ENCODE results near the gene LONP2.
"Not testable (repeated sequence)": the region's sequence is repeated elsewhere in the genome, so short reads cannot be mapped to it uniquely, and the experiment has no call there.

The LONP2 gene

DNA sequence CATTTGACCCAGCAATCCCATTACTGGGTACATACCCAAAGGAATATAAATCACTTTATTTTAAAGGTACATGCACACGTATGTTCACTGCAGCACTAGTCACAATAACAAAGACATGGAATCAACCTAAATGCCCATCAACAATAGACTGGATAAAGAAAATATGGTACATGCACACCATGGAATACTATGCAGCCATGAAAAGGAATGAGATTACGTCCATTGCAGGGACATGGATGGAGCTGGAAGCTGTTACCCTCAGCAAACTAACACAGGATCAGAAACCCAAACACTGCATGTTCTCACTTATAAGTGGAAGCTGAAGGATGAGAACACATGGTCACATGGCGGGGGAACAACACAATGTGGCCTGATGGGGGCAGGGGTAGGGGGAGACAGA, 4.0 kb upstream of the LONP2 start:
- not testable (repeated sequence) for DNase-seq

DNA sequence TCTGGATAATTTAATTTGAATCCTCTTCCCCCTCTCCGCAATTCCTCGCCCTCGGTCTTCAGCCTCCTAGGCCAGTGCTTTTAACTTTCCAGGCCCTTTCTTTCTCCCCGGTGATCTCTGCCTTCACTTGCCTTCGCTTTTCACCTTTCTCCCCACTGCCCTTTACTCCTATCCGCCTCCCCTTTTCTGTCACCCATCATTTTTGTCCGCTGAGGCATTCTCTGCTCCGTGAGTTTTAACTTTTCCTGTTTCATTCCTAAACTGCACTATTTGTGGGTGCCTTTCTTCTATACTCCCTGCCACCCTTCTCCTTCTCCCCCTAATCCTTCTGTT, 729 bp downstream of the LONP2 start:
- no peak for DNase-seq

DNA sequence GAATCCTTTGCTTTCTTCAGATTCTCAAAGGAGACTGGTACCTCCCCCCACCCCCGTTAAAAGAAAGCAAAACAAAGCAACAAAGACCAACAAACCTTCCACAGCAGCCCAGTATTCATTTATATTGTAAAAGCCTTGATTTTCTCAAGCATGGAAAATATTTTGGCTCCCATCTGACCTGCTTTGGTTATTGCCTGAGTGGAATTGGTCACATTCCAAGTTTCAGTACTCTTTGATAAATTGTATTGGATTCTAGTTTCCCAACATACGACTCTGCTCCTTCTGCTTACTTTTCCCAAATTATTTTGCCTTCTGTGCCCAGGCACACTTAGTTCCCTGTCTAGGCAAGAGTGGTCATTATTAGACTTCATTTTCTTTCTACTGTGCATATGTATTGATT, 2.0 kb downstream of the LONP2 start:
- DNase-seq, result no peak

DNA sequence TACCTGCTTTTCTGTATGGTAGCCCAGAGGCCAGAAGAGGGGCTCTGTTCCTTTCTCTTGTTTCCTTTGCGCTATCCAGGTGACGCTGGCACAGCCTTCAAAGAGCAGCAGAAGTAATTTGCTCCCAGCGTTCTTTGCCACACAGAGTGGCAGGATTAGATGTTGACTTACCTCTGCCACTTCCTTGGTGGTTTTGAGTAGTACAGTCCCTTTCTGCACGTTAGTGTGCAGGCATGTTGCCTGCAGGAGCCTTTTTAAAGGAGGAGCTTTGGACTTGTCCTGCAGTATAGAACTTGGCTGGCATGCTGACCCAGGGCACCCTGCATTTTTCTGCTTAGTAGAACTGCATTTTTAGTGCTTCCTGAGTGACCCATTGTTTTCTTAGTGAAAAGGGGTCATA, 3.2 kb downstream of the LONP2 start, which contains the start of gene ABCC11:
ABCC11 (minus strand) TSS at position 229 of the 400 bp plus-strand sequence. CDS start 15,618 bp downstream, outside the sequence.
- no peak for DNase-seq

DNA sequence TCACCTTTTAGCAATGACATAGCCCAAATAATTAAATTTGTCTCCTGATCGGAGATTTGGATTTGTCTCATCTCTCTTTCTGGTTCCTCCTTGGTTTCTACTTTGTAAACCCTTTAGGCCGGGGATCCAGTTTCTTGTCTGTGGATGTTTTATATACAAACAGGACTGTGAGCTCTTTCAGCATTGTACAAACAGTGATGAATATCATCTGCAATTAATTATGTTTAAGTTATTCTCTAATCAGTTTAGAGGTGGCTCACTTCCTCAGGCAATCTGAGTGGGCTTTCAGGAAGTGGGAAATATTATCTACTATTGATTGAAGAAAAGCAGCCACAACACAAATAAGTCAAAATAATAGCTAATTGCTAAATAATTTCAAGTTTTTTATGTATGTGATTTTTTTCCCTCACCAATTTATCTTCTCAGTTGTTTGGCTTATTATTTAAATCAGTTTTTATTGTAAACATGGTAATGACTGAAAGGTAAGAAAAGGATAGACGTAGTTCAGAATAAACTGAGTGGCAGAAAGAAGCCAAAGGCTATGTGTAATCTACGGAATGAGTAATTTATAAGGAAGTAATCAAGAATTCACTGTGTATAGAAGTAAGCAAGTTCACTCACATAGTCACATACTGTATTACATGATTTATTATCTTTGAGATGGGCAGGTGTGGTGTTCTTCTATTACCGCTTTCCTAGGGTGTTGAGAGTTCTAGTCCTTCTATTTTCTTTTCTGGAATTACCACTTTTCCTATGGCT, 6.6 kb downstream of the LONP2 start:
- DNase-seq, result no peak

DNA sequence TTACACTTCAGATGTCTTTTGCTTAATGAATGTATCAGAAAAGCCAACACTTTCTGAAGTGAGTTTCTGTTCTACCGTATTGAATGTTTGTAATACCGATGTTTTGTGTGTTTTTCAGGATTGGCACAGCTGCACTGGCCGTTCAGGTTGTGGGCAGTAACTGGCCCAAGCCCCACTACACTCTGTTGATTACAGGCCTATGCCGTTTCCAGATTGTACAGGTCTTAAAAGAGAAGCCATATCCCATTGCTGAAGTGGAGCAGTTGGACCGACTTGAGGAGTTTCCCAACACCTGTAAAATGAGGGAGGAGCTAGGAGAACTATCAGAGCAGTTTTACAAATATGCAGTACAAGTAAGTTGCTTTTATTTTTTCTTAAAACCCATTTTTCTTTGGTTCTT, 7.9 kb downstream of the LONP2 start:
- DNase-seq, result no peak

DNA sequence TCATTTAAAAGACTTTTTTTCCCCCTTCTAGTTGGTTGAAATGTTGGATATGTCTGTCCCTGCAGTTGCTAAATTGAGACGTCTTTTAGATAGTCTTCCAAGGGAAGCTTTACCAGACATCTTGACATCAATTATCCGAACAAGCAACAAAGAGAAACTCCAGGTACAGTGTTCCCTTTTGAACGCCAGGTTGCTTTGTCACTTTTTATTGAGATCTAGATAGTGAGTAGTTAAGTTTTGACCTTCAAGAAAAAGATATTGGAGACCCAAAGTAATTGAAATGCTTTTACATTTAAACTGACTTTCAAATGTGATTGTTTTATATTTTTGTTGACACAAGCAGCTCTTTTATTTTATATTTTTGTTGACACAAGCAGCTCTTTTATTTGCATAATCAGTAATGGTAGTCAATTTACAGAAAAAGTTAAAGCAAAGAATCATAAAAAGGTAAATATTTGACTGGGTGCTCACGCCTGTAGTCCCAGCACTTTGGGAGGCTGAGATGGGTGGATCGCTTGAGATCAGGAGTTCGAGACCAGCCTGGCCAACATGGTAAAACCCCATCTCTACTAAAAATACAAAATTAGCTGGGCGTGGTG, 12.6 kb downstream of the LONP2 start:
- DNase-seq, result no peak

DNA sequence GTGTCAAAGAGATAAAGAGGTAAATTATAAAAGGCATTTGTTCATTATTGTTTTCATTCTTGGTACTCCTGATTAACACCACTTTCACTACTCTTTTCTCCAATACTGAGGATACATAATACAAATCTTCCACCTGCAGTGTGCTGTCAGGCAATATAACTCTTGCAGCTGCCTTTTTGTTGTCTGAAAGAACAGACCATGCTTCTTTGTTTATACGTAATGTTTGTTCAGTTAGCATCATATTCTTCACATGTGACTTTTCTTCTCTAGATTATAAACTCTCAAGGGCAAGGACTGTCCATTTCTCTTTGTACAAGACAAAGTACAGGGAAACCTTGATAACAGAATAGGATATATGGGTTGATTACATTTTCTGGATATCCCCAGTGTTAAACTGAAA, 17.5 kb downstream of the LONP2 start:
- no peak for DNase-seq

DNA sequence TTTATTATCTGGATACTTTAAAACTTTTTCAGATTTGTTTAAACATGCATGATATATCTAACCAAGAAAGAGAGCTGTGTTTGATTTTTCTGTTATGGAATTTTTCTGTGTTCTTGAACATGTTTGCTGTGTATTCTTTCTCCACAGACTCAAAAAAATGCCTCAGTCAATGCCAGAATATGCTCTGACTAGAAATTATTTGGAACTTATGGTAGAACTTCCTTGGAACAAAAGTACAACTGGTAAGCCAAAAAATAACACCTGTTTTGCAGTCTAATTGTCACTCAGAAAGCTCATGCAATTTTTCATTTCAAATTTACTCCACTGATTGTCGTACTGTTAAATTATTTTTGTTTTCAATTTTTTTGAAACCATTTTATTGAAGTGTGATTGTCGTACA, 18.5 kb downstream of the LONP2 start:
- DNase-seq, result no peak

DNA sequence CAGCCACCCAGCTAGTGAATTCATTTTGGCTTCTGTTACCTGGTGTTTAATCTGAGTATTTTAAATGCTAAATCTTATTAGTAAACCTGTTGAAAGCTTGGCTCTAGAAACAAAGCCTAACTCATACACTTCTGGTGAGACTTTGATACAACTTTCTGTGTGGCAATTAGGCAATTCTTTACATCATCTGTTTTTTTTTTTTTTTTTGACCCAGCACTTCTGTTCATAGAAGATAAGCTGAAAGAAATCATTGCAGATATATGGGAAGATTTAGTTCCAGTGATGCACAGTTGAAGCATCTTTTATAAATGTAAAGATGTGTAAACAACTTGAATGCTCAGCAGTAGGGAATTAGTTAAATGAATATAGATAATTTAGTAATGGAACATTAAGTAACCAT, 24.9 kb downstream of the LONP2 start:
- DNase-seq, result no peak

DNA sequence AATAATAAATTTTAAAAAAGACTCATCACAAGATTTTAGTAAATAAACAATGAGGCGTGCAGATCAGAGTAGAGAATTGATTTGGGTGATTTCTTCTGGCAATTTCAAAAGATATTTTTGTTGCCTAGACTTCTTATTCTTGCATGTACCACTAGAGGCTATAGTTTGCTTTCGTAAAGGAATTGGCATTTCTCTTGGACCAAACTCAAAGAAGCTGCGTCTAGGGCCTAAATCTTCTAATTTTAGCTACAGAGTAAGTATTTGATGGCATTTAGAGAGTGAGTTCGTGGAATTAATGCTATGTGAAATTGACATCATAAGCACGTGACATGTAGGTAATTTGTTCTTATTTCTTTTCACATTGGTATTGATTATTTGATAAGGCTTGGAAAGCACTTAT, 27.6 kb downstream of the LONP2 start:
- no peak for DNase-seq

DNA sequence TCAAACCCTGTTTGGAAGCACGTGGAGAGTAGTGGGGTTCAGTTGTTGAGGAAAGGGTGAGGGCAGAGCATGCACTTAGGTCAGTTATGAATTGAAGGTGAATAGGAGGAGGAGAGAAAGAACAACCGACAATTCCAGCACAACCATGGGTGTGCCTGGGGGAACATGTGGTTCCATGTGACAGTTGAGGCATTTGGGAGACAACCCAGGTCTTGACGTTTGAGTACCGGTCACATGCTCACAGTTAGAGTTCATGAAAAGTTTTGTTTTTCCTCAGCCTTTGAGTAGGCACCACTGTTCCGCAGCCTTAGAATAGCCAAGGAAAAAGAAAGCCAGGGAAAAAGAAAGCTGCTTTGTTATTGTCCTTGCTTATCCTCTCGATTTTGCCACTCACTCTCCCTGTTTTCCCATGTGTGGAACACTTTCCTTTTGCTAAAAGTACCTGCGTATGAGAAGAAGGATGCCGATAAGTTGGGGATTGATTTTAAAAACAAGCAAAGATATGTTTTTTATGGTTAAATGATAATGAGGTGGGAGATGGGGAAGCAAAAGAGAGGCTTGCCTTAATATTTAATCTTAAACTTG, 28.8 kb downstream of the LONP2 start:
- DNase-seq, result no peak

DNA sequence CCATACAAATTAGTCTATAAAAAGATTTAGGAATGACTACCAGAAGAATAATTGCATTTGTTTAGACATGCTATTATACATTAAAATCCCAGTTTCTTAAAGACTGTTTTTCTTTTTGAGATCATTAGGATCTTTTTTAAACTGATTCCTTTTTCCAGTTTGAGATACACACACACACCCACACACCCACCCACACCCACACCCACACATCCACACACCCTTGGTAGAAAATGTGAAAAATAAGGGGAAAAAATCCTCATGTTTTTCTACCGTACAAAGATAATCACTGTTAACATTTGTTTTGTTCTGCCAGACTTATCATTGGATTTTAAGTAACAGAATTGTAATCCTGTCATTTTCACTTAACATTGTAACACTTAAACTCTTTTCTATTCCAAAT, 30.4 kb downstream of the LONP2 start:
- no peak for DNase-seq

DNA sequence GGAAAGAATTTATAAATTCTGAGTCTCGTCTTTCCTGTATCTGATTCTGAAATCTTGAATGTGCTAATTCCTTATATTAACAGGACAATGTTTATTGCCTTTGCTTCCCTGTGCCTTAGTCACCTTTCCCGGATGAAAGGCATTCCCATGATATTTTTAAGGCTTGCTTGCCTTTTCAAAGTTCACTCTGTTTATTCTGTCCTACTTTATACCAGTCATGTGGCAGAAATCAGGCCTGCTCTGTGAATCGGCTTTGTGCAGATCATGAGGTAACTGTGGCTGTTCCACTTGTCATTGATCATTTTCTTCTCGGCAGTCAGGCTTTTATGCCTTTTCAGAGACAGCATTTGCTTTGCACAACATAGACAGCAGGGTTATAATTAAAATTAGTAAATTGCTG, 32.0 kb downstream of the LONP2 start:
- DNase-seq, result no peak

DNA sequence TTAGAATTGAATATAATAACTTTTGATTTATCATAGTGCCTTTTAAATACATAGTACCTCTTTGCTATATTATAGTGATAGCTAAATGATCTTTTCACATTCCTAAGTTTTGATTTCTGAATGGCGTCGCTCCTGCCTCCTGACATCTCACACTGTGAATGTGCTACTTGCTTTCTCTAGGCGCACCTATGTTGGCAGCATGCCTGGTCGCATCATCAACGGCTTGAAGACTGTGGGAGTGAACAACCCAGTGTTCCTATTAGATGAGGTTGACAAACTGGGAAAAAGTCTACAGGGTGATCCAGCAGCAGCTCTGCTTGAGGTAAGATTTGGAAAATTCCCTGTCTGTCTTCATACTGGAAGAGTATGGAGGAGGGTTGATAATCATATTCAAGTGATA, 33.1 kb downstream of the LONP2 start:
- no peak for DNase-seq

DNA sequence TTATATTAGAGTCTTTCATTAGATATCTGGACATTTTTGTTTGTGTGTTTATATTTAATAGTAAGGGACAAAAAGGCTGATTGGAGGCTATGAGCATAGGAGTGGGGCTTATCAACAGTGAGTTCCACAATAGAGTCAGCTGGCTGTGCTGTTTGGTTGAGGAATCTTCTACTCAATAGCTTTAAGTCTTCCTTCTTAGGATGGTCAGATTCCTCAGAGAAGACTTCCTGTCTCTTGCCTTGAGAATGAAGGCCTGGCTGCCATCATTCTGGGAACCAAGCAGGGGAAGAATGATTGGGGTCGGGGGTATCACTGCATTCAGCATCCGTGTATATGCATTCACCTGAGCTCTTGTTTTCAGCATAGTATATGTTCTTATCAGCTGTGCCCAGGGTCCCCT, 35.1 kb downstream of the LONP2 start:
- DNase-seq, result no peak

DNA sequence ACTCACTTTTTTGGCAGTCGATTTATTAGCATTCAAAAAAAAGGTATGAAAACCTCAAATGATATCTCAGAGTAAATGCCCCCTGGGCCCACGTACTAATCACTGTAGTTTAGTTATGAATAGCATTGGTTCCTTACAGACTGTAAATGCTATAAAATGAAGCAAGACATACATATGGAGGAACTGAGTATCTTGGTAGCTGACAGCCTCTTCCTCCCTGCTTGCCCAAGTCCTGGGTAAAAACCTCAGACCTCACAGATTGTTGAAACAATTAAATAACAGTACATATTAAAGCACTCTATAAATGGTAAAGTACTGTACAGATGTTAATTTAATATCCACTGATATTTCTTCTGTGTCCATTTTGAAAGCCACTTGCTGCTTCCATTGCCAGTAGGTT, 36.4 kb downstream of the LONP2 start:
- DNase-seq, result no peak

DNA sequence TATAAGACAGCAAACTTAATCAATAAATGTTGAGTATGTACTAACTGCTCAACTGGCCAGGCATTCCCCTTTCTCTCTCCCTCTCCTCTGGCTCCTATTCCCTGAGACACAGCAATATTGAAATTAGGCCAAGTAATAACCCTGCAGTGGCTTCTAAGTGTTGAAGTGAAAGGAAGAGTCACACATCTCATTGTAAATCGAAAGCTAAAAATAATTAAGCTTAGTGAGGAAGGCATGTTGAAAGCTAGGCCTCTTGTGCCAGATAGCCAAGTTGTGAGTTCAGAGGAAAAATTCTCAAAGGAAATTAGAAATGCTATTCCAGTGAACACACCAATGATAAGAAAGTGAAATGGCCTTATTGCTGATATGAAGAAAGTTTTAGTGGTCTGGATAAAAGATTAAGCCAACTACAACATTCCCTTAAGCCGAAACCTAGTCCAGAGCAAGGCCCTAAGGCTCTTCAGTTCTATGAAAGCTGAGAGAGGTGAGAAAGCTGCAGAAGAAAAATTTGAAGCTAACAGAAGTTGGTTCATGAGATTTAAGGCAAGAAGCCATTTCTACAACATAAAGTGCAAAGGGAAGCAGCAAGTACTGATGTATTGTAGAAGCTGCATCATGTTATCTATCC, 38.6 kb downstream of the LONP2 start:
- DNase-seq, result no peak

DNA sequence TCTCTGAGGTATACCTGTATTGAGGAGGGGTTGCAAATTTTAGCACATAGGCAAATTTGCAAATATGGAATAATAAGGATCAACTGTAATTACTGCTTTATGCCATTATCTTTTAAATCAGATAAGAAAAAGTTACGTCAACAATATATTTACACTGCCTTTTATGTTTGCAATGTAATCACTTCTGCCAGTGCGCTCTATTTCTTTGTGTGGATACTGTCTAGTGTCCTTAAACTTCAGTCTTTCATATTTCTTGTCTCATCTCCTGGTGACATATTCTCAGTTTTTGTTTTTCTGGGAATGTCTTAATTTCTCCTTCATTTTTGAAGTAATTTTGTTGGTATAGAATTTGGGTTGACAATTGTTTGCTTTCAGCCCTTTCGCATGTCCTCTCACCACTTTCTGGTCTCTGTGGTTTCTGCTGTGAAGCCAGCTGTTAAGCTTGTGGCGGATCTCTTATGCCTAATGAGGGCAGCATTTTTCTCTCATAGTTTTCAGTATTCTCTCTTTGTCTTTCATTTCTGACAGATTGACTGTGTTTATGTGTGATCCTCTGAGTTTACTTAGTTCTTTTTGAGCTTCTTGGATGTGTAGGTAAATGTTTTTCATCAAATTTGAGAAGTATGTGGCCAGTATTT, 40.8 kb downstream of the LONP2 start:
- no peak for DNase-seq

DNA sequence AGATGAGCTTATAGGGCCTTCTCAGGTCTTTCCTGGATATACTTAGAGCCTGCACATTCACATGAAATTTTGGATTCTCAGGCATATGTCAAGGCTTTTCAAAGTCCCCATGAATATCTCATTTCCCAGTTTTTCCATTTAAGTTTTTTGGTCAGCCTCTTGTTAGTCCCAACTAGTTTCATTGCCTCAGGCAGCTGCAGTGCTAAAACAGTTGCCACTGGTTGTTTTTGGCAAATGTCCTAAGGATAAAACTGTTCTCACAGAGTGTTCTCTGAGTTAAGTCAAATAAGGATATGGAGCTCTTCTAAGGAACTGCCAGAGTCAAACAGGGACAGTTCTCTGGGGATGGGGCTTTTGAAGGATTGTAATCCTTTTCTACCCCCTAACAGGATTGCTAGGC, 43.1 kb downstream of the LONP2 start:
- no peak for DNase-seq

DNA sequence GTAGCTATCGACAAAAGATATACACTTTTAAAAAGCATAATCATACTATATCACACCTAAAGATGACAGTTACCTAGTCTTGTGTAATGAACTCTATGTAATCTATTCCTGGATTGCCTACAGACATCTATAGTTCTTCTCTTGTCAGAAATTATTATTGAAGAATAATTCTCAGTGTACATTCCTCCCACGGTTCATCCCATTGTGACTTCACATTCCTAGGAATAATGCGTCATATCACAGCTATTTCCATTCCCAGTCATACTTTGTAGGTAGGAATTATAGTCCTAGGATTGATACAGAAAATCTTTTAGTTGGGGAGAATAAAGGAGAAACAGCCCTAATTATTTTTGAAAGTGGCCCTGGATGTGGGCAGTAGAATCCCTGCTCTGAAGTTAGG, 47.2 kb downstream of the LONP2 start:
- DNase-seq, result no peak

DNA sequence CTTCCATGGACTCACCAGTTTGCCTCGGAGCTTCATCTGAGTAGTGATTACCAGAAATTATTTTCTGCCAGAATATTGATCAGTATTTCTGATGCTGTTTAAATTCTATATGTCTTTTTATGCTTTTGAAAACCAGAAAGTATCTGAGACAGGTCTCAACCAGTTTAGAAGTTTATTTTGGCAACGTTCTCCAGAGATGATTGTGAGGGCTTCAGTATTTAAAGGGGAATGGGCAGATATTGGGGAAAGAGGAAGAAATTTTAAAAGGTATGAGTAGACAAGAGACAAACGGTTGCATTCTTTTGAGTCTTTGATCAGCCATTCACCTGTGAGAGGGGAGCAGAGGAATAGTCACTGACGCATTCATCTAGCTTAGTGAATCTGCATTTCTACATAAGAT, 47.7 kb downstream of the LONP2 start:
- no peak for DNase-seq

DNA sequence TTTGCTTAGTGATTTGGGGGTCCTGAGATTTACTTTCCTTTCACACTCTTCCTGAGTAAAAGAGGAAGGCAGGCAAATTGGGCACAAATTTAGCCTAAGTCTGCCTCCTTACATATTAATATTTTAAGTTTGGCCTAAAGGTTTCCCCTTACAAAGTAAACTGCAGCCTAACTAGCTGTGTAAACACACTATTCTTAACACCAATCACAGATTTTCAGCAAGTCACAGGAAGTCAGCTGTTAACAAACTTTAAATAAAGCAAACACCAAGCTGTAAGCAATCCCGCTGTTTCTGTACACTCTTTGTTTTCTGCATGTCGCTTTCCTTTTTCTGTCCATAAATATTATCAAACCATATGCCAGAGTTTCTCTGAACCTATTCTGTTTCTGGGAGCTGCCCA, 48.4 kb downstream of the LONP2 start:
- DNase-seq, result no peak

DNA sequence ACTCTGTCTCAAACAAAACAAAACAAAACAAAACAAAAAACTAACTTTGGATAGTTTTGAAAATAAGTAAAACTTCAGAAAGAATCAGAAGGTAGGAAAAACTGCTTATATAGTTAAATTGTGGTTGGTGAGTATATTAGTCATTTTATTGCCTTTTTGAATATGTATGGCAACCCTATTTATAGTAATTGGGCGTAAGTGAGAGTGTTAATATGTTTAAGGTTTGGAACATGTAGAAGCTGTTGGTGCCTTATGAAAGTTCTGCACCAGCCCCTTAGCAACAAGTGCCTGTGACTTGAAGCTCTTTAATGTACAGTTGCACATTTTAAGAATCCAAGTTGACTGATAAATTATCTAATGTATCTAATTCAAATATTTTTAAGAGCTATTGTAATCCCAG, 50.6 kb downstream of the LONP2 start:
- DNase-seq, result no peak

Measured in stimulated activated CD4-positive, alpha-beta T cell treated with anti-CD3 and anti-CD28 coated beads, Interleukin-12 subunit alpha, Interleukin-12 subunit beta, amount 100 ng/mL, for 4 hours (primary cell).